ENCODE measurements around the gene KRT79. TPM values are rescaled to one million over a fixed set of nuclear protein-coding genes. Genes with fewer than 3 reads are reported as not detected.
A peak's percentile ranks its signal among the peaks of the same experiment; 100 is the strongest.

KRT79 gene
- total and polyA plus RNA-seq, 2 of the 8 experiments (the other 6 are each of a cell fraction or from before 2014, with no cell fraction given) = not detected

- POLR2A ChIA-PET (ENCODE audit: partially characterized antibody) = no interaction called here
- Histone ChIP-seq H3K27me3 (replicated peaks in 1 of 4; ENCODE audit: control insufficient read depth in 3 of 4, extremely low read depth in 1 of 4, insufficient read depth in 3 of 4, low read length in 3 of 4) (no peaks in the 10 kb centered on the region), H4K91ac (replicated peaks; ENCODE audit: insufficient read length, low read length) (no peak overlapping the region), H2AK5ac (ENCODE audit: low read depth, low read length) (no peak overlapping the region), H4K20me1 (replicated peaks in 1 of 2; ENCODE audit: control insufficient read depth in 1 of 2, insufficient read depth in 2 of 2, low read length in 2 of 2) (no peaks in the 10 kb centered on the region), H4K5ac (ENCODE audit: insufficient read length, low read depth, low read length) (no peak overlapping the region), H2BK5ac (ENCODE audit: low read depth, low read length) (no peak overlapping the region), H3K23me2 (ENCODE audit: low read depth, low read length) (no peaks in the 10 kb centered on the region), H3K79me2 (ENCODE audit: control insufficient read depth in 1 of 2, insufficient read depth in 2 of 2, low read length in 2 of 2) (no peaks in the 10 kb centered on the region), H3K4ac (replicated peaks; ENCODE audit: insufficient read length, low read depth, low read length) (no peak overlapping the region), H3K14ac (ENCODE audit: insufficient read length) (no peak overlapping the region), H3K56ac (replicated peaks; ENCODE audit: insufficient read length, low read depth, low read length) (no peak overlapping the region), H3K79me1 (ENCODE audit: low read depth, low read length) (no peaks in the 10 kb centered on the region), H3K9me3 (ENCODE audit: insufficient read depth in 2 of 2, low read depth in 1 of 2, low read length in 1 of 2) (no peaks in the 10 kb centered on the region; a peak in 1 of 4 replicates), H3K9ac (replicated peaks in 1 of 4; ENCODE audit: extremely low read depth in 1 of 4, low read depth in 3 of 4, low read length in 3 of 4) (no peak overlapping the region), H3K27ac (ENCODE audit: low read depth, low read length) (no peak overlapping the region), H3K23ac (ENCODE audit: insufficient read length) (no peak overlapping the region), H2BK15ac (ENCODE audit: low read length) (no peak overlapping the region), H4K8ac (ENCODE audit: extremely low read depth, insufficient read depth, low read length) (peak overlapping the region; percentile 74), H3K18ac (ENCODE audit: extremely low read depth, low read length) (no peak overlapping the region), H3K4me2 (ENCODE audit: insufficient read depth in 1 of 2, low read depth in 2 of 2, low read length in 2 of 2) (no peak overlapping the region), H3K4me3 (ENCODE audit: extremely low read depth in 1 of 4, insufficient read depth in 2 of 4, low read depth in 3 of 4, low read length in 4 of 4) (no peak overlapping the region), H3K4me1 (replicated peaks in 1 of 4; ENCODE audit: control insufficient read depth in 3 of 4, insufficient read depth in 4 of 4, low read length in 3 of 4) (no peaks in the 10 kb centered on the region), H3K36me3 (ENCODE audit: control insufficient read depth in 2 of 4, insufficient read depth in 4 of 4, low read length in 3 of 4) (no peaks in the 10 kb centered on the region), H2AFZ (ENCODE audit: low read length) (no peak overlapping the region), H2BK20ac (ENCODE audit: low read length) (no peak overlapping the region), H2BK120ac (replicated peaks; ENCODE audit: low read depth, low read length) (no peak overlapping the region), H2BK12ac (ENCODE audit: low read depth, low read length) (no peak overlapping the region)
- WGBS, 2 experiments (ENCODE audit: extremely low coverage in 1 of 2, insufficient coverage in 1 of 2, insufficient read length in 1 of 2, insufficient replicate concordance in 2 of 2, low coverage in 1 of 2, low lambda C conversion rate in 2 of 2, missing lambda C conversion rate in 1 of 2) = 90% methylated on average over 19 of the region's 19 CpGs; no CpG with 5 or more reads in 1 of the 2 experiments
- DNase-seq (ENCODE audit: low read depth in 1 of 2, low spot score in 2 of 2) (no peak), FAIRE-seq (no peak)
- CTCF ChIA-PET (ENCODE audit: partially characterized antibody) = interaction anchor here (0.7 to 3.7 kb wide), 11 partner anchors 8 to 125 kb away, joined by 3 to 20 read pairs (median 3); partner anchors contain the start of gene KRT76
- no peak for TF ChIP-seq MAX (IDR thresholded peaks at IDR 0.05)
- TF ChIP-seq MAFK (IDR thresholded peaks at IDR 0.05; ENCODE audit: low read depth, low read length) = no peak
- no peak for TF ChIP-seq BRCA1 (IDR thresholded peaks at IDR 0.05; ENCODE audit: low read depth, low read length)
- TF ChIP-seq SIN3A (conservative IDR thresholded peaks at IDR 0.05 in 1 of 2, IDR thresholded peaks at IDR 0.05 in 1 of 2; ENCODE audit: low read depth in 1 of 2, low read length in 2 of 2) = no peak
- no peak for TF ChIP-seq NANOG (IDR thresholded peaks at IDR 0.05; ENCODE audit: insufficient read depth, low read depth, low read length, poor library complexity, severe bottlenecking)
- peak in 1 of 2 experiments; percentile 9; a peak in 1 of 4 replicates for TF ChIP-seq RAD21 (IDR thresholded peaks at IDR 0.05 in 1 of 2, conservative IDR thresholded peaks at IDR 0.05 in 1 of 2; ENCODE audit: low read depth in 2 of 2, low read length in 2 of 2)
- TF ChIP-seq CTCF (IDR thresholded peaks at IDR 0.05; ENCODE audit: control extremely low read depth in 1 of 3, insufficient read depth in 1 of 3, low read depth in 1 of 3, low read length in 3 of 3) = peak in 1 of 3 experiments; percentile 3; a peak in 1 of 4 replicates
- TF ChIP-seq BCL11A (IDR thresholded peaks at IDR 0.05; ENCODE audit: low read depth in 2 of 2, low read length in 2 of 2) = no peak
Measured at GRCh38 chr12:52790427-52791270, 43.5 kb downstream of the KRT79 start.

All from H1 (cell line).